Body of pancreas (tissue), 4 donors: ENCODE data around the gene KIAA1549.

Experiments used
- CTCF ChIP-seq, 7 experiments: fragments of 450-650 bp in 4 of 7; fragments of 200-600 bp in 3 of 7; sonication (generic) in 3 of 7; IDR thresholded peaks; one replicate each; pipeline ENCODE4 v1.5.1; 2016 to 2019; ENCODE audit warnings: antibody characterized with exemption in 7 of 7
- POLR2A ChIP-seq, 3 donors: fragments of 450-650 bp; IDR thresholded peaks; one replicate each; pipeline ENCODE4 v1.6.1; 2016; ENCODE audit warnings: antibody characterized with exemption in 3 of 3, mild to moderate bottlenecking in 2 of 3

GRCh38 chr7:138913783-138914182 is 67.4 kb downstream of the KIAA1549 start:
- TF ChIP-seq CTCF (IDR thresholded peaks at IDR 0.05) (no peak), POLR2A (IDR thresholded peaks at IDR 0.05) (no peak)
